Keratinocyte (primary cell): ENCODE data around the gene PYROXD2.

Experiments
- CTCF ChIP-seq, 3 experiments: IDR thresholded peaks in 1 of 3; conservative IDR thresholded peaks in 1 of 3; optimal IDR thresholded peaks in 1 of 3; 2 replicates in 2 of 3; 3 replicates in 1 of 3; pipeline versions ENCODE3 to v1.5.1; 2011; ENCODE audit warnings: low read length in 3 of 3, mild to moderate bottlenecking in 3 of 3, moderate library complexity in 2 of 3, control low read depth in 1 of 3, inconsistent platforms in 1 of 3; ENCODE audit not compliant: insufficient read depth in 2 of 3; ENCODE audit errors: extremely low read depth in 1 of 3
- EZH2 ChIP-seq: IDR thresholded peaks from one replicate; pipeline ENCODE4 v1.6.1; 2012; ENCODE audit warnings: inconsistent platforms, mild to moderate bottlenecking, low read length, moderate library complexity

GRCh38 chr10:98424295-98425254, 9.6 kb upstream of the PYROXD2 start:
- TF ChIP-seq CTCF (optimal IDR thresholded peaks at IDR 0.05 in 1 of 3, IDR thresholded peaks at IDR 0.05 in 1 of 3, conservative IDR thresholded peaks at IDR 0.05 in 1 of 3; ENCODE audit: extremely low read depth in 1 of 3, insufficient read depth in 2 of 3, low read length in 3 of 3) (no peak), EZH2 (no peak)
